Measurements from ENCODE around the gene MPHOSPH9. TPM values are rescaled to one million over a fixed set of nuclear protein-coding genes. Genes with fewer than 3 reads are reported as not detected.
A peak's percentile ranks its signal among the peaks of the same experiment; 100 is the strongest.
"Not testable (repeated sequence)": the region's sequence is repeated elsewhere in the genome, so short reads cannot be mapped to it uniquely, and the experiment has no call there.

MPHOSPH9 gene
- total RNA-seq, 1 donor from 2014 or later: 40.9 TPM

GRCh38 chr12:123227581-123228258 lies 5.2 kb downstream of the MPHOSPH9 start:
- DNase-seq (ENCODE audit: low spot score in 2 of 2, unreplicated experiment in 2 of 2): no peak
- Mint-ChIP-seq H3K9me3 (no peaks in the 10 kb centered on the region), H3K36me3 (peaks cover 1% of the 10 kb centered on the region), H3K4me3 (no peak overlapping the region), H3K4me1 (peaks cover 11% of the 10 kb centered on the region), H3K27me3 (ENCODE audit: low read depth) (no peaks in the 10 kb centered on the region), H3K27ac (peak overlapping the region; percentile 59)
- no peak for TF ChIP-seq CTCF (IDR thresholded peaks at IDR 0.05; ENCODE audit: unreplicated experiment)

- H3K4me1 Mint-ChIP-seq: peaks cover 2% of the 10 kb centered on the region
- no peak overlapping the region for H3K27ac Mint-ChIP-seq
- no peak for DNase-seq (ENCODE audit: low spot score in 2 of 2, unreplicated experiment in 2 of 2)
- no peak overlapping the region for H3K4me3 Mint-ChIP-seq
- peaks cover 9% of the 10 kb centered on the region for H3K36me3 Mint-ChIP-seq
- no peaks in the 10 kb centered on the region for H3K27me3 Mint-ChIP-seq (ENCODE audit: low read depth)
- no peak for TF ChIP-seq CTCF (IDR thresholded peaks at IDR 0.05; ENCODE audit: unreplicated experiment)
- no peaks in the 10 kb centered on the region for H3K9me3 Mint-ChIP-seq
Measured at GRCh38 chr12:123225443-123225842, 7.5 kb downstream of the MPHOSPH9 start.

- H3K4me3 Mint-ChIP-seq: no peak overlapping the region
- no peak overlapping the region for H3K27ac Mint-ChIP-seq
- H3K36me3 Mint-ChIP-seq: peaks cover 17% of the 10 kb centered on the region
- TF ChIP-seq CTCF (IDR thresholded peaks at IDR 0.05; ENCODE audit: unreplicated experiment): no peak
- no peak for DNase-seq (ENCODE audit: low spot score in 2 of 2, unreplicated experiment in 2 of 2)
- no peaks in the 10 kb centered on the region for H3K9me3 Mint-ChIP-seq
- H3K4me1 Mint-ChIP-seq: peaks cover 2% of the 10 kb centered on the region
- no peaks in the 10 kb centered on the region for H3K27me3 Mint-ChIP-seq (ENCODE audit: low read depth)
Measured at GRCh38 chr12:123223241-123223668, 9.7 kb downstream of the MPHOSPH9 start.

GRCh38 chr12:123207815-123208214 lies 25.1 kb downstream of the MPHOSPH9 start:
- not testable (repeated sequence) for H3K4me1 Mint-ChIP-seq; H3K27me3 Mint-ChIP-seq (ENCODE audit: low read depth); H3K27ac Mint-ChIP-seq; H3K4me3 Mint-ChIP-seq; DNase-seq (ENCODE audit: low spot score in 2 of 2, unreplicated experiment in 2 of 2); H3K9me3 Mint-ChIP-seq
- peaks cover 25% of the 10 kb centered on the region for H3K36me3 Mint-ChIP-seq

GRCh38 chr12:123206794-123207193 lies 26.1 kb downstream of the MPHOSPH9 start:
- not testable (repeated sequence) for H3K27ac Mint-ChIP-seq; H3K27me3 Mint-ChIP-seq (ENCODE audit: low read depth); H3K4me1 Mint-ChIP-seq; H3K9me3 Mint-ChIP-seq; H3K4me3 Mint-ChIP-seq; DNase-seq (ENCODE audit: low spot score in 2 of 2, unreplicated experiment in 2 of 2)
- peaks cover 31% of the 10 kb centered on the region for H3K36me3 Mint-ChIP-seq

- no peak for DNase-seq (ENCODE audit: low spot score in 2 of 2, unreplicated experiment in 2 of 2)
- no peaks in the 10 kb centered on the region for H3K27me3 Mint-ChIP-seq (ENCODE audit: low read depth)
- H3K4me1 Mint-ChIP-seq: no peaks in the 10 kb centered on the region
- no peak overlapping the region for H3K4me3 Mint-ChIP-seq
- H3K36me3 Mint-ChIP-seq: peaks cover 30% of the 10 kb centered on the region
- TF ChIP-seq CTCF (IDR thresholded peaks at IDR 0.05; ENCODE audit: unreplicated experiment): no peak
- H3K27ac Mint-ChIP-seq: no peak overlapping the region
- no peaks in the 10 kb centered on the region for H3K9me3 Mint-ChIP-seq
Measured at GRCh38 chr12:123200414-123200813, 32.5 kb downstream of the MPHOSPH9 start.

- Mint-ChIP-seq H3K27me3 (ENCODE audit: low read depth) (no peaks in the 10 kb centered on the region), H3K27ac (no peak overlapping the region), H3K4me1 (no peaks in the 10 kb centered on the region), H3K9me3 (no peaks in the 10 kb centered on the region), H3K4me3 (no peak overlapping the region), H3K36me3 (peaks cover 27% of the 10 kb centered on the region)
- no peak for TF ChIP-seq CTCF (IDR thresholded peaks at IDR 0.05; ENCODE audit: unreplicated experiment)
- no peak for DNase-seq (ENCODE audit: low spot score in 2 of 2, unreplicated experiment in 2 of 2)
Measured at GRCh38 chr12:123199936-123200335, 33.0 kb downstream of the MPHOSPH9 start.

All from mesothelial cell of epicardium (in vitro differentiated cells).